ENCODE measurements around the gene SH3BP1. TPM values are rescaled to one million over a fixed set of nuclear protein-coding genes. Genes with fewer than 3 reads are reported as not detected.
"Not testable (repeated sequence)": the region's sequence is repeated elsewhere in the genome, so short reads cannot be mapped to it uniquely, and the experiment has no call there.

SH3BP1 gene
- total RNA-seq, 1 donor from 2014 or later = 15.1 TPM

DNA sequence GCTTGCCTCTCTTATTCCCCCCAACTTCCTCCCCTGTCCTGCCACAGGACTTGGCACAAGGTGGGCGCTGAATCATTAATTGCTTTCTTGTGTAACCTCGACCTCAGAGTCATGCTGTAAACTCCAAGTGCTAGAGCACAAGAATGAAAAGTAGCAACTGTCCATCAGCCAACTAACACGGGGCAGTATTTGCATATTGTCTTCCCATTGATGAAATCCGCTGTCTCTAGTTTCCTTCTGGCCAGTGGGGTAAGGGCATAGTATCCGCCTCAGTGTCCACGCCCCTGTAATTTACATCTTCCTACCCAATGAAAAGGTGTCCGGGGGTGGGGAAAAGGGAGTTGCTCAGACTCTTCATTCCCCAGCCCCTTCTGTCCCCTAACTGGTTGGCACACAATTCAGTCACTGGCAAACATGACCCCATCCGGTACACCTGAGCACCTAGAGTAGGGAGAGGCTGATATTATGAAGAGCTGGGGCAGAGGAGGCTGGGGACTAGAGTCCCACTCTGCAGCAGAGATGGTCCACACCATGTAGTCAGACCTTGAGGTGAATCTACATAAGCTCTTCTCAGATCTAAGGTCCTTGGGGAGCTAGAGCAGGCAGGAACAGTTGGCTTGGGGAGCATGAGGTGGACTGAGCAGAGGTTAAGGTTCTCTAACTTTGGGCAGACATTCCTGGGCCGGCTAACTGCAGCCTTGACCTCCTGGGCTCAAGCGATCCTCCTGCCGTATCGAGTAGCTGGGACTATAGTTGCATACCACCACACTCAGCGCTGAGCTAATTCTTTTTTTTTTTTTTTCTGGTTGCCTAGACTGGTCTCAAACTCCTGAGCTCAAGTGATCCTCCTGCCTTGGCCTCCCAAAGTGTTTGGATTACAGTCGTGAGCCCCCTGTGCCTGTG, 37.7 kb upstream of the SH3BP1 start:
- peak; percentile 80 for DNase-seq (ENCODE audit: low read depth)
- TF ChIP-seq, protein P1, sequence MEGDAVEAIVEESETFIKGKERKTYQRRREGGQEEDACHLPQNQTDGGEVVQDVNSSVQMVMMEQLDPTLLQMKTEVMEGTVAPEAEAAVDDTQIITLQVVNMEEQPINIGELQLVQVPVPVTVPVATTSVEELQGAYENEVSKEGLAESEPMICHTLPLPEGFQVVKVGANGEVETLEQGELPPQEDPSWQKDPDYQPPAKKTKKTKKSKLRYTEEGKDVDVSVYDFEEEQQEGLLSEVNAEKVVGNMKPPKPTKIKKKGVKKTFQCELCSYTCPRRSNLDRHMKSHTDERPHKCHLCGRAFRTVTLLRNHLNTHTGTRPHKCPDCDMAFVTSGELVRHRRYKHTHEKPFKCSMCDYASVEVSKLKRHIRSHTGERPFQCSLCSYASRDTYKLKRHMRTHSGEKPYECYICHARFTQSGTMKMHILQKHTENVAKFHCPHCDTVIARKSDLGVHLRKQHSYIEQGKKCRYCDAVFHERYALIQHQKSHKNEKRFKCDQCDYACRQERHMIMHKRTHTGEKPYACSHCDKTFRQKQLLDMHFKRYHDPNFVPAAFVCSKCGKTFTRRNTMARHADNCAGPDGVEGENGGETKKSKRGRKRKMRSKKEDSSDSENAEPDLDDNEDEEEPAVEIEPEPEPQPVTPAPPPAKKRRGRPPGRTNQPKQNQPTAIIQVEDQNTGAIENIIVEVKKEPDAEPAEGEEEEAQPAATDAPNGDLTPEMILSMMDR (conservative IDR thresholded peaks at IDR 0.05; ENCODE audit: low read depth, low read length) = no peak
- peak overlapping the region; percentile 1 for H3K4me3 ChIP-seq (ENCODE audit: low read depth, low read length)

DNA sequence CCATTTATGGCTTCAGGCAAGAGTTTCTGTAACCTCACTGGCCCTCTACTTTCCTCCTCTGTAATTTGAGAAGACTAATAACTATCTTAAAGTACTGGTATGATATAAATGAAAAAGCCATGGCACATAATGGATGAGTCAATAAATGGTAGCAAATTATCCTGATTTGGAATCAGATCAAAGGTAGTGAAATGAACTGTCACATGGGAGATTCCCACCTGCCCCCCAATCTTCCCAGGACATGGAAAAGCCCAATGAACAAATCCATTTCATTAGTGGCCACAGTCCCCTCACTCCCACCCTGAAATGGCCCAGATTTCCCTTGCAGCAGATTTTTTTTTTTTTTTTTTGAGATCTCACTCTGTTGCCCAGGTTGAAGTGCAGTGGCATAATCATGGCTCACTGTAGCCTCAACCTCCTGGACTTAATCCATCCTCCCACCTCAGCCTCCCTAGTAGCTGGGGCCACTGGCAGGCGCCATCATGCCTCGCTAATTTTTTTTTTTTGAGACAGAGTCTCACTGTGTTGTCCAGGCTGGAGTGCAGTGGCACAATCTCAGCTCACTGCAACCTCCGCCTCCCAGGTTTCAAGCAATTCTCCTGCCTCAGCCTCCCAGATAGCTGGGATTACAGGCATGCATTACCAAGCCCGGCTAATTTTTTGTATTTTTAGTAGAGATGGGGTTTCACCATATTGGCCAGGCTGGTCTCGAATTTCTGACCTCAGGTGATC, 36.8 kb upstream of the SH3BP1 start:
- H3K4me3 ChIP-seq (ENCODE audit: low read depth, low read length); DNase-seq (ENCODE audit: low read depth): not testable (repeated sequence)

DNA sequence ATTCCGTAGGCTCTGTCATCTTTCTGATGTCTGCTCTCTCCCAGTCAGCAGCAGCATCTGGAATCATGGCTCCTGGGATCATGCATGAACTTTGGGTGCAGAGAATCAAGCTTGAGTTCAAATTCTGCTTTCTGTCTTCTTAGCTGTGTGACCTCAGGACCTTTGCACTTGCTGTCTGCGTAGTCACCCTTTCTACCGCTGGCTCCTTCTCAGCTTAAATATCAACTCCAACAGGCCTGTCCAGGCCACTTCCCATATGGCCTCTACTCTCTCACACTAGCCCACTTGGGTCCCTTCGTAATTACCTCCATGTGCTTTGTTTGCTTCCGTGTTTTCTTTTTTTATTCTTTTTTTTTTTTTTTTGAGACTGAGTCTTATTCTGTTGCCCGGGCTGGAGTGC, 35.4 kb upstream of the SH3BP1 start:
- H3K4me3 ChIP-seq (ENCODE audit: low read depth, low read length) = no peak overlapping the region
- TF ChIP-seq, protein P1 (conservative IDR thresholded peaks at IDR 0.05; ENCODE audit: low read depth, low read length) = no peak
- no peak for DNase-seq (ENCODE audit: low read depth)

DNA sequence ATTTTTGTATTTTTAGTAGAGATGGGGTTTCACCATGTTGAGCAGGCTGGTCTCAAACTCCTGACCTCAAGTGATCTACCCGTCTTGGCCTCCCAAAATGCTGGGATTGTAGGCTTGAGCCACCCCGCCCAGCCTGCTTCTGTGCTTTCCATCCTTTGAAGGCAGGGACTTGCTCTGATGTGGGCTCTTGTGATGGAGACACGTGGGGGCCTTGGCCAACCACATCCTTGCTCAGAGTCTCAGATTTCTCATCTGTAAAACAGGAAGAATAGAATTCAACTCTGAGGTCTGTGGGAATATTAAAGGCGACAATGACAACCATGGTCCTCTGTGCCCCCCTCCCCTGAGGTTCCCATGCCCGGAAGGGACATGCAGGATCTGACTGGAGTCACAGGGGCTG, 34.6 kb upstream of the SH3BP1 start:
- TF ChIP-seq, protein P1 (conservative IDR thresholded peaks at IDR 0.05; ENCODE audit: low read depth, low read length) = no peak
- no peak overlapping the region for H3K4me3 ChIP-seq (ENCODE audit: low read depth, low read length)
- DNase-seq (ENCODE audit: low read depth) = no peak

DNA sequence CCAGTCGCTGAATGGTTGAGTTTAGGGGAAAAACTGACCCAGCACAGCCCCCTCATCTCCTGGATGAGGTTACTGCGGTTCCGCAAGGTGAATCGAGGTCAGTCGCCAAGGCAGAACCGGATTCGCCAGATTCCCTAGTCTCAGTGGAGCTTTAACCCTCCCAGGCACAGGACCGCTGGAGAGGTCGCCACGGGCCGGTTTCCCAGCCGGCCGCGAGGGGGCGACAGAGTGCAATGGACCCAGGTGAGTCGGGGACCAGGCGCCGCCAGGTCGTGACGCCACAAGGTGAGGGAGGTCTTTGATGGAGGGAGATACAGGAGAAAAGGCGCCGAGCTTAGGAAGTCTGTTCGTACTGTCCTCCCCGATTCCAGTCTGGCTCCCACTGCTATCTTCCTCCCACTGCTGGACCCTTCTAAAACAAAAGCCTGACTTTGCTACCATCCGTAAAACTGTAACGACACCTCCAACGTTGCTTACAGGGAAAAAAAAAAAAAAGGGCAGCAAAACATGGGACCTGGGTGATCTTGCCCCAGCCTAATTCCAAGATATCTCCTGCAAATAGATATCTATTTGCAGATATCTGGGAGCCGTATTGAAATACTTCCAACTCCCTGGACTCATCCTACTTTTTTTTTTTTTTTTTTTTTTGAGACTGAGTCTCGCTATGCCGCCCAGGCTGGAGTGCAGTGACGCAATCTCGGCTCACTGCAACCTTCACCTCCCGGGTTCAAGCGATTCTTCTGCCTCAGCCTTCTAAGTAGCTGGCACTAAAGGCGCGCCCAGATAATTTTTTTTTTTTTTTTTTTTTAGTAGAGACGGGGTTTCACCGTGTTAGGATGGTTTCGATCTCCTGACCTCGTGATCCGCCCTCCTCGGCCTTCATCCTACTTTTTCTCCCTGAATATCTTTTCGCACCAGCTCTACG, 32.2 kb upstream of the SH3BP1 start:
- DNase-seq (ENCODE audit: low read depth) = no peak
- H3K4me3 ChIP-seq (ENCODE audit: low read depth, low read length) = peak overlapping the region; percentile 67
- TF ChIP-seq, protein P1 (conservative IDR thresholded peaks at IDR 0.05; ENCODE audit: low read depth, low read length) = peak; percentile 96

DNA sequence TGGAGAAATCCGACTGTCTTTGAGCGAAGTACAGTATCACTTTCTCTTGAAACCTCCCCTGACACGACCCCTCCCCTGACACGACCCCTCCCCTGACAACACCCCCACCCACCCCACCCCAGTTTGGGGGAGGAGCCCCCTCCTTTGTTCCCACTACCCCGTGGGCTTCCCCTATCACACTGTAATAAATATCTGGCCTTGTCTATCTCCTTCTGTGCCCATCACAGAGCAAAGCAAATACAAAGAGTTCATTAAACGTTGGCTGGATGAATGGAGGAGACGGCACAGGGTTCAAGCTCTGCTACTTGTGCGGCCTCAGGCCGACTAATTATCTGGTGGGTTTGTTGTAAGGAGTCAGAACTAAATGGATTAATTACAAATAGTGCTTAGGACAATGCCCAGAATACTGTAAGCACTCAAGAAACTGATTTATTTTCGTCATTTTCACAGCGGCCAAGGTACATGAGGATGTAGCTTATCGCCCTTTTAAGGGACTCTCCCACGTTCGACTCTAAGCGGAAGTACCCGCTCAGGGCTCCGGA, 31.5 kb upstream of the SH3BP1 start:
- no peak for DNase-seq (ENCODE audit: low read depth)
- TF ChIP-seq, protein P1 (conservative IDR thresholded peaks at IDR 0.05; ENCODE audit: low read depth, low read length) = no peak
- peak overlapping the region; percentile 67 for H3K4me3 ChIP-seq (ENCODE audit: low read depth, low read length)

Measured in epithelial cell of proximal tubule (primary cell).